Activated T-cell treated with anti-CD3 and anti-CD28 coated beads, Interleukin-2, amount 50 U/mL, for 72 hours (primary cell): ENCODE data around the gene CACNA2D3. TPM values are rescaled to one million over a fixed set of nuclear protein-coding genes. Genes with fewer than 3 reads are reported as not detected.

ENCODE experiments used
- ATAC-seq, 2 donors: fragments of 150-1000 bp; cut with Tn5 transposase; replicated peaks in 1 of 2; 2 replicates each; pipeline ENCODE4 v1.10.0; 2021; ENCODE audit warnings: moderate library complexity in 2 of 2, mild to moderate bottlenecking in 1 of 2
- DNase-seq, 2 donors: peaks; one replicate each; pipeline ENCODE4 v3.0.0; 2021 to 2022; ENCODE audit warnings: mixed read lengths in 1 of 2
- H3K27ac Mint-ChIP-seq: one replicate; pipeline ENCODE4 v1.8.0; 2022; ENCODE audit warnings: mild to moderate bottlenecking, moderate library complexity, mixed read lengths
- H3K27me3 Mint-ChIP-seq: one replicate; pipeline ENCODE4 v1.8.0; 2022; ENCODE audit warnings: low read depth, mixed read lengths
- H3K36me3 Mint-ChIP-seq, 2 donors: one replicate each; pipeline ENCODE4 v1.8.0; 2022; ENCODE audit warnings: mixed read lengths in 2 of 2, mild to moderate bottlenecking in 1 of 2; ENCODE audit not compliant: insufficient read depth in 2 of 2
- H3K4me1 Mint-ChIP-seq: one replicate; pipeline ENCODE4 v1.8.0; 2022; ENCODE audit warnings: low read depth, mixed read lengths
- H3K4me3 Mint-ChIP-seq, 2 donors: one replicate each; pipeline ENCODE4 v1.8.0; 2022; ENCODE audit warnings: mild to moderate bottlenecking in 2 of 2, mixed read lengths in 2 of 2, moderate library complexity in 2 of 2
- H3K9me3 Mint-ChIP-seq, 2 donors: one replicate each; pipeline ENCODE4 v1.8.0; 2022; ENCODE audit warnings: mixed read lengths in 2 of 2
- total RNA-seq, 2 donors: library from RNA; stranded (reverse); gene quantifications; one replicate each; pipeline ENCODE4 v1.2.3, GENCODE V29; 2022

Gene CACNA2D3
- total RNA-seq, 2 donors from 2014 or later: not detected

- no peaks in the 10 kb centered on the region for H3K36me3 Mint-ChIP-seq
- ATAC-seq: no peak
Measured at GRCh38 chr3:54191220-54191619, 68.9 kb downstream of the CACNA2D3 start.

GRCh38 chr3:54192026-54192425, 69.7 kb downstream of the CACNA2D3 start:
- ATAC-seq: no peak

More at GRCh38 chr3:54191220-54191619, 68.9 kb downstream of the CACNA2D3 start:
- Mint-ChIP-seq H3K27ac (no peak overlapping the region), H3K4me1 (no peaks in the 10 kb centered on the region), H3K27me3 (no peaks in the 10 kb centered on the region), H3K9me3 (peaks cover 4% of the 10 kb centered on the region in 2 donors), H3K4me3 (no peak overlapping the region)
- no peak for DNase-seq

GRCh38 chr3:54193093-54193492, 70.7 kb downstream of the CACNA2D3 start:
- Mint-ChIP-seq H3K27ac (no peak overlapping the region), H3K4me3 (no peak overlapping the region), H3K27me3 (no peaks in the 10 kb centered on the region), H3K4me1 (no peaks in the 10 kb centered on the region), H3K9me3 (peaks cover 2 to 4% of the 10 kb centered on the region in 2 donors), H3K36me3 (no peaks in the 10 kb centered on the region)
- ATAC-seq (no peak), DNase-seq (no peak)

More at GRCh38 chr3:54192026-54192425, 69.7 kb downstream of the CACNA2D3 start:
- Mint-ChIP-seq H3K27me3 (no peaks in the 10 kb centered on the region), H3K4me1 (no peaks in the 10 kb centered on the region), H3K27ac (no peak overlapping the region), H3K36me3 (no peaks in the 10 kb centered on the region), H3K4me3 (no peak overlapping the region), H3K9me3 (peaks cover 4% of the 10 kb centered on the region in 2 donors)
- no peak for DNase-seq

GRCh38 chr3:54196360-54196991, 74.1 kb downstream of the CACNA2D3 start:
- no peaks in the 10 kb centered on the region for H3K36me3 Mint-ChIP-seq
- H3K4me3 Mint-ChIP-seq: no peak overlapping the region
- H3K4me1 Mint-ChIP-seq: no peaks in the 10 kb centered on the region
- peaks cover 0 to 4% of the 10 kb centered on the region in 2 donors for H3K9me3 Mint-ChIP-seq
- ATAC-seq (no peak), DNase-seq (no peak)
- no peak overlapping the region for H3K27ac Mint-ChIP-seq
- H3K27me3 Mint-ChIP-seq: no peaks in the 10 kb centered on the region

- Mint-ChIP-seq H3K9me3 (peaks cover 0 to 4% of the 10 kb centered on the region in 2 donors), H3K27me3 (no peaks in the 10 kb centered on the region), H3K4me3 (no peak overlapping the region), H3K27ac (no peak overlapping the region), H3K36me3 (no peaks in the 10 kb centered on the region), H3K4me1 (no peaks in the 10 kb centered on the region)
- ATAC-seq (no peak), DNase-seq (no peak)
Measured at GRCh38 chr3:54197509-54197908, 75.2 kb downstream of the CACNA2D3 start.

- H3K4me3 Mint-ChIP-seq: no peak overlapping the region
- H3K27ac Mint-ChIP-seq: no peak overlapping the region
- H3K4me1 Mint-ChIP-seq: no peaks in the 10 kb centered on the region
- ATAC-seq (no peak), DNase-seq (no peak)
- H3K36me3 Mint-ChIP-seq: no peaks in the 10 kb centered on the region
- H3K9me3 Mint-ChIP-seq: peaks cover 0 to 3% of the 10 kb centered on the region in 2 donors
- no peaks in the 10 kb centered on the region for H3K27me3 Mint-ChIP-seq
Measured at GRCh38 chr3:54198556-54198955, 76.2 kb downstream of the CACNA2D3 start.

GRCh38 chr3:54202054-54202453, 79.7 kb downstream of the CACNA2D3 start:
- Mint-ChIP-seq H3K27ac (no peak overlapping the region), H3K27me3 (no peaks in the 10 kb centered on the region), H3K36me3 (no peaks in the 10 kb centered on the region), H3K4me1 (no peaks in the 10 kb centered on the region), H3K9me3 (peaks cover 0 to 3% of the 10 kb centered on the region in 2 donors), H3K4me3 (no peak overlapping the region)
- ATAC-seq (no peak), DNase-seq (no peak)

- H3K4me3 Mint-ChIP-seq: no peak overlapping the region
- DNase-seq: no peak
- no peak overlapping the region for H3K27ac Mint-ChIP-seq
- no peaks in the 10 kb centered on the region for H3K4me1 Mint-ChIP-seq
- no peak for ATAC-seq
- peaks cover 0 to 3% of the 10 kb centered on the region in 2 donors for H3K9me3 Mint-ChIP-seq
- no peaks in the 10 kb centered on the region for H3K27me3 Mint-ChIP-seq
- H3K36me3 Mint-ChIP-seq: no peaks in the 10 kb centered on the region
Measured at GRCh38 chr3:54202651-54203248, 80.4 kb downstream of the CACNA2D3 start.

GRCh38 chr3:54206874-54207273, 84.5 kb downstream of the CACNA2D3 start:
- Mint-ChIP-seq H3K27me3 (no peaks in the 10 kb centered on the region), H3K36me3 (no peaks in the 10 kb centered on the region), H3K27ac (no peak overlapping the region), H3K9me3 (peaks cover 2 to 6% of the 10 kb centered on the region in 2 donors), H3K4me1 (no peaks in the 10 kb centered on the region), H3K4me3 (no peak overlapping the region)
- DNase-seq (no peak), ATAC-seq (no peak)

GRCh38 chr3:54211097-54211496, 88.7 kb downstream of the CACNA2D3 start:
- no peak overlapping the region for H3K27ac Mint-ChIP-seq
- ATAC-seq (no peak), DNase-seq (no peak)
- no peaks in the 10 kb centered on the region for H3K27me3 Mint-ChIP-seq
- H3K9me3 Mint-ChIP-seq: peaks cover 3 to 7% of the 10 kb centered on the region in 2 donors
- H3K36me3 Mint-ChIP-seq: no peaks in the 10 kb centered on the region
- no peaks in the 10 kb centered on the region for H3K4me1 Mint-ChIP-seq
- H3K4me3 Mint-ChIP-seq: no peak overlapping the region

GRCh38 chr3:54212723-54213122, 90.4 kb downstream of the CACNA2D3 start:
- ATAC-seq (no peak), DNase-seq (no peak)
- H3K4me1 Mint-ChIP-seq: no peaks in the 10 kb centered on the region
- H3K27ac Mint-ChIP-seq: no peak overlapping the region
- H3K36me3 Mint-ChIP-seq: no peaks in the 10 kb centered on the region
- no peaks in the 10 kb centered on the region for H3K27me3 Mint-ChIP-seq
- H3K4me3 Mint-ChIP-seq: no peak overlapping the region
- H3K9me3 Mint-ChIP-seq: peaks cover 3 to 7% of the 10 kb centered on the region in 2 donors

GRCh38 chr3:54213907-54214306, 91.6 kb downstream of the CACNA2D3 start:
- Mint-ChIP-seq H3K36me3 (no peaks in the 10 kb centered on the region), H3K27ac (no peak overlapping the region), H3K27me3 (no peaks in the 10 kb centered on the region), H3K4me3 (no peak overlapping the region), H3K9me3 (peaks cover 0 to 7% of the 10 kb centered on the region in 2 donors), H3K4me1 (no peaks in the 10 kb centered on the region)
- ATAC-seq (no peak), DNase-seq (no peak)

GRCh38 chr3:54214845-54215244, 92.5 kb downstream of the CACNA2D3 start:
- peaks cover 0 to 5% of the 10 kb centered on the region in 2 donors for H3K9me3 Mint-ChIP-seq
- no peaks in the 10 kb centered on the region for H3K4me1 Mint-ChIP-seq
- H3K4me3 Mint-ChIP-seq: no peak overlapping the region
- no peaks in the 10 kb centered on the region for H3K27me3 Mint-ChIP-seq
- H3K27ac Mint-ChIP-seq: no peak overlapping the region
- ATAC-seq (no peak), DNase-seq (no peak)
- no peaks in the 10 kb centered on the region for H3K36me3 Mint-ChIP-seq

GRCh38 chr3:54215521-54215920, 93.2 kb downstream of the CACNA2D3 start:
- DNase-seq: no peak
- H3K4me1 Mint-ChIP-seq: no peaks in the 10 kb centered on the region
- H3K36me3 Mint-ChIP-seq: no peaks in the 10 kb centered on the region
- ATAC-seq: no peak
- H3K27ac Mint-ChIP-seq: no peak overlapping the region
- no peak overlapping the region for H3K4me3 Mint-ChIP-seq
- H3K27me3 Mint-ChIP-seq: no peaks in the 10 kb centered on the region
- peaks cover 0 to 5% of the 10 kb centered on the region in 2 donors for H3K9me3 Mint-ChIP-seq
